ENCODE data around the gene CPSF6. TPM values are rescaled to one million over a fixed set of nuclear protein-coding genes. Genes with fewer than 3 reads are reported as not detected.

The CPSF6 gene
- total RNA-seq, 1 donor from 2014 or later, result 155 TPM

DNA sequence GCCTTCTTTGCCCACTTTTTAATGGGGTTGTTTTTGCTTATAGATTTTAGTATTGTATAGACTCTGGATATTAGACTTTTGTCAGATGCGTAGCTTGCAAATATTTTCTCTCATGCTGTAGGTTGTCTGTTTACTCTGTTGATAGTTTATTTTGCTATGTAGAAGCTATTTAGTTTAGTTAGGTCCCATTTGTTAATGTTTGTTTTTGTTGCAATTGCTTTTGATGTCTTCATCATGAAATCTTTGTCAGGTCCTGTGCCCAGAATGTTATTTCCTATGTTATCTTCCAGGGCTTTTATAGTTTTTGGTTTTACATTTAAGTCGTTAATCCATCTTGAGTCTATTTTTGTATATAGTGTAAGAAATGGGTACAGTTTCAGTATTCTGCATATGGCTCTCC, 78.9 kb downstream of the CPSF6 start:
- peaks cover 61% of the 10 kb centered on the region for H3K9me3 Mint-ChIP-seq
- H3K27ac Mint-ChIP-seq, result no peak overlapping the region
- H3K4me1 Mint-ChIP-seq, result no peaks in the 10 kb centered on the region
- no peak for DNase-seq (ENCODE audit: low spot score in 2 of 2, unreplicated experiment in 2 of 2)
- peaks cover 11% of the 10 kb centered on the region for H3K27me3 Mint-ChIP-seq (ENCODE audit: low read depth)
- TF ChIP-seq, protein P1, sequence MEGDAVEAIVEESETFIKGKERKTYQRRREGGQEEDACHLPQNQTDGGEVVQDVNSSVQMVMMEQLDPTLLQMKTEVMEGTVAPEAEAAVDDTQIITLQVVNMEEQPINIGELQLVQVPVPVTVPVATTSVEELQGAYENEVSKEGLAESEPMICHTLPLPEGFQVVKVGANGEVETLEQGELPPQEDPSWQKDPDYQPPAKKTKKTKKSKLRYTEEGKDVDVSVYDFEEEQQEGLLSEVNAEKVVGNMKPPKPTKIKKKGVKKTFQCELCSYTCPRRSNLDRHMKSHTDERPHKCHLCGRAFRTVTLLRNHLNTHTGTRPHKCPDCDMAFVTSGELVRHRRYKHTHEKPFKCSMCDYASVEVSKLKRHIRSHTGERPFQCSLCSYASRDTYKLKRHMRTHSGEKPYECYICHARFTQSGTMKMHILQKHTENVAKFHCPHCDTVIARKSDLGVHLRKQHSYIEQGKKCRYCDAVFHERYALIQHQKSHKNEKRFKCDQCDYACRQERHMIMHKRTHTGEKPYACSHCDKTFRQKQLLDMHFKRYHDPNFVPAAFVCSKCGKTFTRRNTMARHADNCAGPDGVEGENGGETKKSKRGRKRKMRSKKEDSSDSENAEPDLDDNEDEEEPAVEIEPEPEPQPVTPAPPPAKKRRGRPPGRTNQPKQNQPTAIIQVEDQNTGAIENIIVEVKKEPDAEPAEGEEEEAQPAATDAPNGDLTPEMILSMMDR (IDR thresholded peaks at IDR 0.05; ENCODE audit: unreplicated experiment), result no peak
- H3K36me3 Mint-ChIP-seq, result no peaks in the 10 kb centered on the region
- no peak overlapping the region for H3K4me3 Mint-ChIP-seq

DNA sequence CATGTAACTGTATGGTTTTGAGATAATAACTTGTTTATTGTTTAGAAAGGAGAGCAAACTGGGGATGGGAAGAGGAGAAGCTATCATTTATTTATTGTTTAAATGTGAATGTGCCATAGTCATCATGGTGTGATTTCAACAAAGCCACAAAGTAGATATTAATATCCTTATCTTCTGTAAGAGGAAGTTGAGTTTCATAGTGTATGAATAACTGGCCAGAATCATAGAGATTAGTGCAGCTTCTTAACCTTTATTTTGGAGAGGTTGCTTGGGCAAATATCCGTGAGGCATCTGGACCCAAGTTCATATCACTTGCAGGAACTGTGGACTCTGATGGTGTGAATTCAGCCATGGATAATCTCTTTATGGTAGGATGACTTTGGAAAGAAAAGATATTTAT, 82.0 kb downstream of the CPSF6 start:
- Mint-ChIP-seq H3K4me3 (no peak overlapping the region), H3K4me1 (no peaks in the 10 kb centered on the region), H3K27ac (no peak overlapping the region), H3K9me3 (peaks cover 44% of the 10 kb centered on the region), H3K27me3 (ENCODE audit: low read depth) (peaks cover 11% of the 10 kb centered on the region), H3K36me3 (no peaks in the 10 kb centered on the region)
- TF ChIP-seq, protein P1 (IDR thresholded peaks at IDR 0.05; ENCODE audit: unreplicated experiment), result no peak
- DNase-seq (ENCODE audit: low spot score in 2 of 2, unreplicated experiment in 2 of 2), result no peak

Small RNAs within 50 kb of the gene (microRNA-seq; reads per million reads assigned to microRNA genes)
- gene MIR1279, result not detected

Other genes starting within 250 kb of the CPSF6 start
- 0.34 to 0.60 TPM (median 0.47 TPM) in 3 replicates for gene LYZ, start 108.8 kb downstream of the CPSF6 start, total RNA-seq
- 19.5 to 21.5 TPM (median 20.7 TPM) in 3 replicates for gene YEATS4, start 120.2 kb downstream of the CPSF6 start, total RNA-seq
- 46.1 to 49.2 TPM (median 47.8 TPM) in 3 replicates for gene FRS2, start 230.8 kb downstream of the CPSF6 start, total RNA-seq